ENCODE results near the gene QSOX2. TPM values are rescaled to one million over a fixed set of nuclear protein-coding genes. Genes with fewer than 3 reads are reported as not detected.

The QSOX2 gene
- total and polyA plus RNA-seq, 4 donors: 4.9 to 12.2 (median 10.3) TPM

- H3K27me3 ChIP-seq (ENCODE audit: control insufficient read depth in 3 of 3, insufficient read depth in 3 of 3, low read length in 2 of 3): peaks cover 0 to 2% (median 0%) of the 10 kb centered on the region in 3 donors
- no peak overlapping the region for H3K9ac ChIP-seq (ENCODE audit: insufficient read depth in 1 of 2, low read length in 2 of 2)
- 62 to 74% methylated on average over 25 of the region's 25 CpGs for WGBS, 2 donors
- DNase-seq (no peak), ATAC-seq (ENCODE audit: insufficient read depth, low FRiP score) (no peak)
- H3K9me3 ChIP-seq (ENCODE audit: control insufficient read depth in 4 of 4, insufficient read depth in 3 of 4, low read length in 3 of 4): peaks cover 0 to 3% (median 0%) of the 10 kb centered on the region in 4 donors
- TF ChIP-seq, protein P1, sequence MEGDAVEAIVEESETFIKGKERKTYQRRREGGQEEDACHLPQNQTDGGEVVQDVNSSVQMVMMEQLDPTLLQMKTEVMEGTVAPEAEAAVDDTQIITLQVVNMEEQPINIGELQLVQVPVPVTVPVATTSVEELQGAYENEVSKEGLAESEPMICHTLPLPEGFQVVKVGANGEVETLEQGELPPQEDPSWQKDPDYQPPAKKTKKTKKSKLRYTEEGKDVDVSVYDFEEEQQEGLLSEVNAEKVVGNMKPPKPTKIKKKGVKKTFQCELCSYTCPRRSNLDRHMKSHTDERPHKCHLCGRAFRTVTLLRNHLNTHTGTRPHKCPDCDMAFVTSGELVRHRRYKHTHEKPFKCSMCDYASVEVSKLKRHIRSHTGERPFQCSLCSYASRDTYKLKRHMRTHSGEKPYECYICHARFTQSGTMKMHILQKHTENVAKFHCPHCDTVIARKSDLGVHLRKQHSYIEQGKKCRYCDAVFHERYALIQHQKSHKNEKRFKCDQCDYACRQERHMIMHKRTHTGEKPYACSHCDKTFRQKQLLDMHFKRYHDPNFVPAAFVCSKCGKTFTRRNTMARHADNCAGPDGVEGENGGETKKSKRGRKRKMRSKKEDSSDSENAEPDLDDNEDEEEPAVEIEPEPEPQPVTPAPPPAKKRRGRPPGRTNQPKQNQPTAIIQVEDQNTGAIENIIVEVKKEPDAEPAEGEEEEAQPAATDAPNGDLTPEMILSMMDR (IDR thresholded peaks at IDR 0.05; ENCODE audit: control extremely low read depth, extremely low read depth): no peak
- no peaks in the 10 kb centered on the region for H3K36me3 ChIP-seq (ENCODE audit: control insufficient read depth in 4 of 4, insufficient read depth in 4 of 4, low read length in 4 of 4)
- H3K4me1 ChIP-seq (ENCODE audit: control insufficient read depth in 5 of 5, insufficient read depth in 5 of 5, low read length in 5 of 5): no peaks in the 10 kb centered on the region
- no peak overlapping the region for H3K4me3 ChIP-seq
- no peak overlapping the region for H3K27ac ChIP-seq (ENCODE audit: low read depth in 1 of 2, low read length in 1 of 2)
Measured at GRCh38 chr9:136254381-136255165, 9.0 kb upstream of the QSOX2 start.

DNA sequence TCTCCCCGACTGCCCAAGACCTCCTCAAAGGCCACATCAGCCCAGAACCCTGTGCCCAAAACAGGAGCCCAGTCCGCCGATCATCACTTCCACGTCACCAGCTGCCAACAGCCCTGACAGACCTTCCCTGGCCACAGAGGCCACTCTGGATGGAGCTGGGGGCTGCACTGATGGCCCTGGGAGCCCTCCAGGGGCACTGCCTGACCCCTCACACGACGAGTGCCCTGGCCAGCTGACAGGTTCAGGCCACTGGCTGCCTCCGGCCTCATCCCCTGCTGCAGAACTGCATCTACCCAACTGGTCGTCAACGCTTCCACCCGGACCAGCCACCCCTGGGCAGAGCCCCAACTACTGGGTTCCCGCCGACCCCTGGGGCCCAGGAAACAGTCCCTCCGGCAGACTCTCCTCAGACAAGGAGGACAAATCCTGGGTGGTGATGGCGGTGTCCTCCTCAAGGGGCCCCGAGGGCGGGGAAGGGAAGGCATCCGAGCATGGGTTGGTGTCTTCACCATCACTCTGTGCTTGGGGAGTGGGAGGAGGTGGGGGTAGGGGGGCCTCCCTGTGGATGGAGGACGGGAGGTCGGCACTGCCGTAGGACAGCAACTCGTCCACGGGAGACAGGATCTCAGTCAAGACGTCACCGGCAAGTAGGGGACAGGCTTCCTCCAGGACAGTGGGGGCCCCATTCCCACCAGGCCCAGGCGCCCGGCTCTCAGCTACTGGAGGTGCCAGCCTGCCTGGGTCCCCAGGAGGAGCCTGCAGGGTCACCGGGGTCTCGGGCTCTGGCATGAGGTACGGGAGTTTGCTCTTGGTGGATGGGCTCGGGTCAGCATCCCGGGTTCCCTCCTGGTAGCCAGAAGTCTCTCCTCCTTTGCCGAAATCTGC, 7.9 kb upstream of the QSOX2 start:
- WGBS, 2 donors: 77 to 91% methylated on average over 30 to 32 of the region's 32 CpGs
- DNase-seq (no peak), ATAC-seq (ENCODE audit: insufficient read depth, low FRiP score) (no peak)
- Histone ChIP-seq H3K4me1 (ENCODE audit: control insufficient read depth in 5 of 5, insufficient read depth in 5 of 5, low read length in 5 of 5) (no peaks in the 10 kb centered on the region), H3K27me3 (ENCODE audit: control insufficient read depth in 3 of 3, insufficient read depth in 3 of 3, low read length in 2 of 3) (peaks cover 0 to 2% (median 0%) of the 10 kb centered on the region in 3 donors), H3K9ac (ENCODE audit: insufficient read depth in 1 of 2, low read length in 2 of 2) (no peak overlapping the region), H3K4me3 (no peak overlapping the region), H3K36me3 (ENCODE audit: control insufficient read depth in 4 of 4, insufficient read depth in 4 of 4, low read length in 4 of 4) (no peaks in the 10 kb centered on the region), H3K27ac (ENCODE audit: low read depth in 1 of 2, low read length in 1 of 2) (no peak overlapping the region), H3K9me3 (ENCODE audit: control insufficient read depth in 4 of 4, insufficient read depth in 3 of 4, low read length in 3 of 4) (peaks cover 0 to 3% (median 0%) of the 10 kb centered on the region in 4 donors)
- TF ChIP-seq, protein P1 (IDR thresholded peaks at IDR 0.05; ENCODE audit: control extremely low read depth, extremely low read depth): no peak

DNA sequence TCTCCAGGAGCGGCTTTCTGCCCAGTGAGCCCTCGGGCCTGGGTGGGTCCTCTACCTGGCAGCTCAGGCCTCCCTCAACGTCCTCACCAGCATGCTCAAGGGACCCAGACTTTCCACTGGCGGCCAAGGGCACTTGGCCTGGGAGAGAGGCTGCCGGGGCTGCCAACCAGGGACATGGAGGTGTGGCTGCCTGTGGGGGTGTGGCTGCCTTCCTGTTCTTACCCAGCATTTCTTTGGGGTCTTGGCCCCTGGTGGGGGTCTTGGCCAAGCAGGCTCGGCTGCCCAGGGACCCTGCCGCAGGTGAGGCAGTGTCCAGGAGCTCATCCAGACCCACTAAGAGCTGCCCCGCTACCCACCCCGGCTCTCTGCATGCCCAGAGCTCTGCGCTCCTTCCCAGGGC, 7.2 kb upstream of the QSOX2 start:
- Histone ChIP-seq H3K27me3 (ENCODE audit: control insufficient read depth in 3 of 3, insufficient read depth in 3 of 3, low read length in 2 of 3) (peaks cover 0 to 3% (median 2%) of the 10 kb centered on the region in 3 donors), H3K4me1 (ENCODE audit: control insufficient read depth in 5 of 5, insufficient read depth in 5 of 5, low read length in 5 of 5) (no peaks in the 10 kb centered on the region), H3K9ac (ENCODE audit: insufficient read depth in 1 of 2, low read length in 2 of 2) (no peak overlapping the region), H3K27ac (ENCODE audit: low read depth in 1 of 2, low read length in 1 of 2) (no peak overlapping the region), H3K4me3 (no peak overlapping the region), H3K36me3 (ENCODE audit: control insufficient read depth in 4 of 4, insufficient read depth in 4 of 4, low read length in 4 of 4) (no peaks in the 10 kb centered on the region), H3K9me3 (ENCODE audit: control insufficient read depth in 4 of 4, insufficient read depth in 3 of 4, low read length in 3 of 4) (peaks cover 0 to 1% (median 0%) of the 10 kb centered on the region in 4 donors)
- TF ChIP-seq, protein P1 (IDR thresholded peaks at IDR 0.05; ENCODE audit: control extremely low read depth, extremely low read depth): no peak
- no peak for DNase-seq
- 83 to 89% methylated on average over 10 of the region's 10 CpGs for WGBS, 2 donors
- ATAC-seq (ENCODE audit: insufficient read depth, low FRiP score): no peak
